Hematopoietic multipotent progenitor cell treated with erythropoietin and hydrocortisone succinate and interleukin-3 and kit ligand, for 17 days (in vitro differentiated cells): ENCODE results near the gene SAYSD1.

ENCODE experiments used
- DNase-seq: peaks from one replicate; pipeline ENCODE4 v3.0.0-alpha.2; 2015; ENCODE audit warnings: low spot score

The SAYSD1 gene

GRCh38 chr6:39058471-39059147 lies 56.4 kb downstream of the SAYSD1 start:
- no peak for DNase-seq

DNA sequence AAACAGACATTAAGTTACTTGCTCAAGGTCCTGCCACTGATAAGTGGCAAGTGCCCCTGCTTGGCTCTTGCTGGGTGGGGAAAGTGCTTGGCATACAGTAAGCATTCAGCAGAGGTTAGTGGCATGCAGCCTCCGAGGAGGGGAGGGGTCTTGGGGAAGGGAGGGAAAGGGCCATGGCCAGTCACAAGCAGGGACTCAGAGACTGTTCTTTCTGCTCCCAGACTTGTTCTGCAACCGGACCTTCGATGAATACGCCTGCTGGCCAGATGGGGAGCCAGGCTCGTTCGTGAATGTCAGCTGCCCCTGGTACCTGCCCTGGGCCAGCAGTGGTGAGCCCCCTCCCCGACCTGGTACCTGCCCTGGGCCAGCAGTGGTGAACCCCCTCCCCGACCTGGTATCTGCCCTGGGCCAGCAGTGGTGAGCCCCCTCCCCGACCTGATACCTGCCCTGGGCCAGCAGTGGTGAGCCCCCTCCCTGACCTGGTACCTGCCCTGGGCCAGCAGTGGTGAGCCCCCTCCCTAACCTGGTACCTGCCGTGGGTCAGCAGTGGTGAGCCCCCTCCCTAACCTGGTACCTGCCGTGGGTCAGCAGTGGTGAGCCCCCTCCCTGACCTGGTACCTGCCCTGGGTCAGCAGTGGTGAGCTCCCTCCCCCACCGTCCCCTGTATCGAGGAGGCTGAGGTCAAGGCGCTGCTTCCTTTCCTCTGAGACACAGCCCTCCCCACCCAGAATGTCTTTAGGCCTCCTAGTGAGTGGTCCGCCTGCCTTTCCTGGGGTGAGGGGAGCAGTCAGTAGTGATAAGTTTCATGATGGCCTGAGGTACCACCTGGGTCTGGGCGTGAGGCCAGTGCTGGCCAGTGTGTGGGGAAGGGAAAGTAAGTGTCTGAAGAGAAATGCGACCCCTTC lies 57.5 kb downstream of the SAYSD1 start:
- no peak for DNase-seq

GRCh38 chr6:39056681-39057080 lies 58.3 kb downstream of the SAYSD1 start:
- DNase-seq, result no peak

DNA sequence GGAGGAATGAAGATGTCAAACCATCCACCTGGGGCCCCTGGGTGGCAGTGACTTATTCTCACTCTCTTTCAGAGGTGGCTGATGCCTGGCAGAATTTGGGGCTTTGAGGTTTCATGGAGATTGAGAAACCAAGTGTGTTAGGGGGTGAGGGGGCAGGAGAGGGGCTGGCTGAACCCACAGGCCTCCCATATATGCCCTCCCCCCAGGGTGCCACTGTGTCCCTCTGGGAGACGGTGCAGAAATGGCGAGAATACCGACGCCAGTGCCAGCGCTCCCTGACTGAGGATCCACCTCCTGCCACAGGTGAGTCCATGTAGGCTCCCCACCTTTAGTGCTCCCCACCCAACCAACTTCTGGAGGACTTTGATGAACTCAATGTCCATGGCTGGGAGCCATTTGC lies 58.8 kb downstream of the SAYSD1 start:
- DNase-seq, result no peak

GRCh38 chr6:39055661-39056060 lies 59.3 kb downstream of the SAYSD1 start:
- DNase-seq, result no peak

DNA sequence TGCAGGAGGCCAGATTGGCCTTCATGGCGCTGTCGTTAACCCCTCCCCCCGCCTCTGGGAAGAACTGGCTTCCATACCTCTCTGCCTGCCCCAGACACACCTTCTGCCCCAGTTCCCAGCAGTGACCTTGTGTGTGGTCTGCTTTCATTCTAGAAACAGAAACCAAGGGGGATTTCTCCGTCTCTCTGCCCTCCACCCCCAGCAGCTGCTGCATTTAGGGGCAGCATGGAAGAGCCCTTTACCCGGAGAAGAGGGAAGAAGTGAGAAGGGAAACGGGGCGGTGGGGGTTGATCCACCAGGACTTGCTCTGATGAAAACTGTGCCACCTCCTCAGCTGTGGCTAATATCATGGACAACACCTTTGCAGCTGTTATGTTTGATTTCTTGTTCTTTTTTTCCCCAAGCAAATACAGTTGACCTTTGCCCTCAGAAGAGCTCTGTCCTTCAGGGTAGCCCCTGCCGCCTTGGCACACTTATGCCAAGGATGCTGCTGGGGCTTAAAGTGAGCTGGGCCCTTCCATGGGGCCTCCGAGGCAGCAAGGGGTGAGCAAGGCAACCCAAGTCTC lies 60.3 kb downstream of the SAYSD1 start:
- no peak for DNase-seq
